Ureter (tissue), 1 donor: ENCODE results near the gene MZT2B. TPM values are rescaled to one million over a fixed set of nuclear protein-coding genes. Genes with fewer than 3 reads are reported as not detected.
"Not testable (repeated sequence)": the region's sequence is repeated elsewhere in the genome, so short reads cannot be mapped to it uniquely, and the experiment has no call there.

Source experiments
- DNase-seq: peaks from one replicate; pipeline ENCODE4 v3.0.0-alpha.2; 2020; ENCODE audit warnings: low spot score
- total RNA-seq: library from RNA; stranded (reverse); gene quantifications from one replicate; pipeline ENCODE4 v1.2.4, GENCODE V29; 2023
- donor health status: DM: yes; HTN: yes; CAD: no.

Gene MZT2B
- total RNA-seq, 1 donor from 2014 or later = 165 TPM

DNA sequence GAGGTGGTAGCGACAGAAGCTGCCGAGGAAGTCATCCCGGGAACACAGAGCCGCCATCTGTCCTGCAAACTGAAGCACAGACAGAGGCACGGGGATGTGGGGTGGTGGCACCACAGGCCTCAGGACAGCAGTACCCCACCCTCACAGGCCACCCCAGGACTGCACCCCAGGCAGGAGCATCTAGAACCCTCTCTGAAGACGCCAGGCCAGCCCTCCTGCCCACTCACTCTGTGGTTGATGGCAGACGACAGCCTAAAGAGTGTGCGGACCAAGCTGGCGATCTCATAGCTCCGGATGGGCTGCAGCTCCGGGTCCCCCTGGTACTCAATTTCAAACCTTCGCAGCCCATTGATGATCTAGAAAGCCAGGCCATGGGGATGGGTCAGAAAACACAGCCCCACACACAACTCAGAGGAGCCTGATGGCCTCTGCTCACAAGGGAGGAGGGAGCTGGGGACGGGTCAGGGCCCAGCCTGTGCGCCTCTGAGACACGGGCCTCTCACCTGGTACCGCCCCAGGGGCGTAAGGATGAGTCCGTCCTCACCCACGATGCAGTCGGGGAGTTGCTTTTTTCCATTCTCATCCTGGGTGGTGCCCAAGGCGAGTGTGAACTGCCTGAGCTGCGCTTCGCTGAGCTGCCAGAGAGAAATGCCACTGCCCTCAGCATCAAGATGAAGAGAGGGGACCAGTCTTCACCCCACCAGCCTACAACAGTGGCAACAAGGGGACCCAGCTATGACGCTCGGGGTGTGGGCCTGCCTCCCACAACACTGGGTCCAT, 29.1 kb upstream of the MZT2B start:
- DNase-seq = no peak

DNA sequence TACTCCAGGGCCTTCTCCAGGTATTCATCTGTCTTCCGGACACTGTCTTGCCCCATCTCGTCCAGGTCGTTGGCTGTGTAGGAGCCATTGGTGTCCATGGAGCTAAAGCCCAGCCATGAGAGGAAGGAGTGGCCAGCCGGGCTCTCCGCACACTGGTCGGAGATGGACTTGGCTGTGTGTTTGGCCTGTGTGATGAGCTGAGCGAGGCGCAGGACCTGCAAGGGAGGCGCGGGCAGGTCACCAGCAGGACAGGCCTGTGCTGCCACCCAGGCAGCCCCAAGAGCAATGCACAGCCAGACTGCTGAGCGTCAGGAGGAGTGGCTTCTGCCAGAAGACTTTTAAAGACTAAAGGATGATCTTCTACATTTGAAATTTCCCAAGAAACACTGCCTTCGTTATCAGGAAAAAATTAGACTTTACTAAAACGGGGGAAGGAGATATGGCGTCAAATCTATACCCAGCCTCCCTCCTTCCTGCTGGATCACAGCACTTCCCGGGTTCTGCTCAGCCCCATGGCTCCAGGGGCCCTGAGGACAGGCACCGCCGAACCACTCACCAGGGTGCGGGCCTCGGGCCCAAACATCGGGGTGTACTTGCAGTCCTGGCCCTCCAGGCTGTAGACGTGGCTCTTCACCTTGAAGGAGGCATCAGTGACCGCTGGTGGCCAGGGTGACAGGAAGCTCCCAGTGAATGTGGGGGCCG, 28.2 kb upstream of the MZT2B start:
- not testable (repeated sequence) for DNase-seq

DNA sequence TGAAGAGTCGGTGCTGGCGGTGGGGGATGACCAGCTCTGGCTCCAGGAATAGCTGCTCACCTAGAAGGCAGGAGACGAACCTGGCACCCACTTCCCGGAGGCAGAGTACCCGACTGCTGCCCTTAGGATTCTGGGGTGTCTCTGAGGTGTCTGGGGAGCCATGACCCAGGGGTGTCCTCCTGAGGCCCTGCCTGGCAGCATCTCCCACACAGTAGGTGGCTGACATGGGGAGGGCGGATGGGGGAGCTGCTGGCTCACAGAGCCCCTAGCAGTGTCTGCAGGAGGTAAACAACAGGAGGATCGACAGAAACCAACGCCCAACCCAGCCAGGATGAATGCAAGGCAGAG, 27.7 kb upstream of the MZT2B start:
- not testable (repeated sequence) for DNase-seq

DNA sequence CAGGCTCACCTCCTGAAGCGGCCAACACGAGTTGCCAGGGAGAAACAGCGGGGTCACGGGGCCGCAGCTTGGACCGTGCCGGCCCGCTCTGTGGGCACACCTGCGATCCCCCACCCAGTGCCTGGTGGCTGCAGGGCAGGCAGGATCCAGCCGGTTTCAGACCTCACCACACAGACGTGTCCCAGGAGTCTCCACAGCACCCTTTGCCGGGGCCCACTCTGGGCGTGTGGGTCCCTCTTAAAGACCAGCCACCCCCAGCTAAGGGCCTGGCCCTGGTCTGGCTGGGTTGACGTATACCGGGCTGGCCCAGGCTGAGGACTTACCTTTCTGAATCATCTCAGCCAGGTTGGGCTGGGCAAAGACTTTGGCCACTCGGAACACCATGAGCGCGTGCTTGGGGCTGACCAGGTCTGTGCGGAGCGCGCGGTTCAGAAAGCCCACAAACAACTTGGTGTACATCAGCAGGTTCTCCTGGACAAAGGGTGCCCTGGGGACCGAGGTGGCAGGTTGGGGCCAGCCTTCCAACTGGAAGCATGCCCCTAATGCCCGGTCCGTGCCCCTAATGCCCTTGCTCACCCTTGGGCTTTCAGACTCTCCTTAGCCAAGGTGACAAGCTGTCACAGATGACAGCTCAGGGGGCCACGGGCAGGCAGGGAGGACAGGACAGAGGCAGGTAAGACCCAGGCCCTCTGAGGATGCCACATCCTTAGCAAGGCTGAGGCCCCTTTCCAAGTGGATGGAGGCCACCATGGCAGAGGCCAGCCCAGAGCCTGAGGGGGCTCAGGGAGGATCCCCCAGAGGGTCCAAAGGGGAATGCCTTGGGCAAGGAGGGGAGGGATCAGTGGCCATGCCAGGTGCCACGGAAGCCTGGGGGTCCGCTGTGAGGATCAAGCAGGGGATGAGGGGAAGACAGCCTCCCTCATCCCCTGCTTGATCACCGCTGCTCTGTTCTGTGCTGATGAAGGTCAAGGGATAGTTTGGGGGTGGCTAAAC, 27.0 kb upstream of the MZT2B start:
- DNase-seq = no peak

DNA sequence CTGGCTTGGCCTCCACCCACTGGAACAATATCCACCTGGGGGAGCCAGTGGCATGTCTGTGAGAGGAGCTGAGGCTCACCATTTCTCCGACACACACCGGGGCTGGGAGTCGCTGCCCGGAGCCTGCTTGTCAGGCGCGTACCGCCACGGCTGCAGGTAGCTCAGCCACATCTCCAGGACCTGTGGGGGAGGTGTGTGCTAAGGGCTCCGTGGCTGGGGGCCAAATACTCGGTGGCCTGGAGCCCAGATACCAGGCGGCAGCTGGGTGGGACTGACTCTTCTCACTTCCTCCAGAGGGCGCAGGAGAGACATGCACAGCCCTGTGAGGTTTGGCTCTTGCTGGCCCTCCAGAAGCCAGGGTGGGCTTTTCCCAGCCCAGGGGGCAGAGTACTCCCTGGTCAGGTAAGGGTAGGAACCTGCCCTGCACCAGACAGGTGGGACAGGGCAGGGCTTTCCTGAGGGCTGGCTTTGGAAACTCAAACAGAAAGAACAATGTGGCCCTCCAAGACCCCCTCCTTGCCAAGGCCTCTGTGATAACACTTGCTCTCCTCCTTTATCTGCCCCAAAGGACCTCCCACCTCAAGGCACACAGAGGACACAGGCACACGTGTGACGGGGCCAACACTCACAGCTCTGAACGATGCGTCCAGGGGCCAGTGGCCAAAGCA, 26.0 kb upstream of the MZT2B start:
- peak; percentile 51 for DNase-seq

DNA sequence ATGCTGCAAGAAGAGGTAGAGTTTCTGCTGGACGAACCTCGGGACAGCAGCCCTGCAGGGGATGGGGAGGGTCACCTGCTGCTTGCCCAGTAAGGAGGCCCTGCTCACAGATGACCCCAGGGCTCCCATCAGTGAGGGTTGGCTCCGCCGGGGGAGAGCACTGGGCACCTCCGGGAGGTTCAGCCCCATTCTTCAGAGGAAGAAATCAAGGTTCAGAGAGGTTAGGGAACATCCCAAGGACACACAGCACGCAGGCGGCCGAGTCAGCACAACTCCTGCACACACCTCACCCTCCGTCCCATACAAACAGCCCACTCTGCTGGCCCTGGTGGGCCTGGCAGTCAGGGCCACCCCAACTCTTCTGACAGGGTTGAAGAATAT, 25.4 kb upstream of the MZT2B start:
- DNase-seq = no peak

DNA sequence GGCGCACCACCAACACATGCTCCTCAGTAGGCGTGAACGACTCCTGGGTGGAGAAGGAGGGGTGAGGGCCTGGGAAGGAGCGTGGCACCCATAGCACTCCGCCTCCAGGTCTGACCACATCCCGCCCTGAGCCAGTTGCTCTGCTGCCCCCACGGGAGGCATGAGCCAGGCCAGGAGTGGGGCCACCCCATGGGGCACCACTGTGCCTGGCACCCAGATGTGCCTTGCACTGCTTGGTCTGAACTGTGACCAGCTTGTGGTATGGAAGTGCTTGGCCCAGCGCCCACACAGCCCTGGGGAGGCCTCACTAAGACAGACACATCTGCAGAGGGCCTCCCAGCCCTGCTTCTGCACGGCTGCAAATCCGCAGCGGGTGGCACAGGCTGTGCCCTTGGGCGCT, 24.7 kb upstream of the MZT2B start:
- DNase-seq = not testable (repeated sequence)

DNA sequence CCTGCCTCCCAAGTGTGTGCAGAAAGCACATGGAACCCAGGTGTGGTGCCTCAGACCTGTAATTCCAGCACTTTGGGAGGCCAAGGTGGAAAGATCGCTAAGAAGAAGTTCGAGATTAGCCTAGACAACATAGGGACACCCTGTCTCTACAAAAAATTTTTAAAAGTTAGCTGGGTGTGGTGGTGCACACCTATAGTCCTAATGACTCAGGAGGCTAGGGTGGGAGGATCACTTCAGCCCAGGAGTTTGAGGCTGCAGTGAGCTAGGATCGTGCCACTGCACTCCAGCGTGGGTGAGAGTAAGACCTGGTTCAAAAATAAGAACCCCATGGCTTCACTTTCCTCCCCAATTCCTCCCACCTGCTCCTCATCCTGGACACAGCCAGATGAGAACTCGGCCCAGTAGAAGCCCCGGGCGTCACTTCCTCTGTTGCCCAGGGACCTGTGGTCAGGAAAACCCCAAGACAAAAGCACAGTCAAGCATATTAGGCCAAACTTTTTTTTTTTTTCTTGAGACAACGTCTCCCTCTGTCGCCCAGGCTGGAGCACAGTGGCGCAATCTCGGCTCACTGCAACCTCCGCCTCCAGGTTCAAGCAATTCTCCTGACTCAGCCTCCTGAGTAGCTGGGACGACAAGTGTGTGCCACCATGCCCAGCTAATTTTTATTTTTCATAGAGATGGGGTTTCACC, 24.1 kb upstream of the MZT2B start:
- not testable (repeated sequence) for DNase-seq

DNA sequence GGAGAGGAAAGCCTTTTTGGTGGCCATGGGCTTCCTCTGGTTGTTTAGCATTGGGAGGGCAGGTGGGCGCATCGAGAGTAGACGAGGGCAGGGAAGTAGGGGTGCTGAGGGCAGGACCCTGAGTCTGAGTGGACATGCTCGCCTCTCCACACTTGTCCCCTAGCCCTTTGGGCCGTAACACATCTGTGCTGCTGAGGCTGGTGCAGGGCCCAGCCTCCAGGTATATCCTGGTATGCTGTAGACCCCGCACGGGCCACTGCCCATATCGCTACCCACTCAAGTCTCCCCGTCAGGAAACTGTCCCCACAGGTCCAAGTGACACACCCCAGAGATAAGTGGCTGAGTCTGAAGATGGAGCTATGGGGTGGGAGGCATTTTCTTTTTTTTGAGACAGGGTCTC, 23.4 kb upstream of the MZT2B start:
- DNase-seq = no peak

DNA sequence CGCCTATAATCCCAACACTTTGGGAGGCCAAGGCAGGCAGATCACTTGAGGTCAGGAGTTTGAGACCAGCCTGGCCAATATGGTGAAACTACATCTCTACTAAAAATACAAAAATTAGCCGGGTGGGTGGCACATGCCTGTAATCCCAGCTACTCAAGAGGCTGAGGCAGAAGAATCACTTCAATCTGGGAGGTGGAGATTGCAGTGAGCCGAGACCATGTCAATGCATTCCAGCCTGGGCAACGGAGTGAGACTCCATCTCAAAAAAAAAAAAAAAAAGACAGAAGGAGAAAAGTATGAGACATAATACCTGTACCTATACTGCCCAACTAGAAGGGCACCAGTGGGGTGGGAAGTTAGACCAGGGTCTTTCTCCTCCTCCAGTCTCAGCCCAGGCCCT, 22.7 kb upstream of the MZT2B start:
- not testable (repeated sequence) for DNase-seq

DNA sequence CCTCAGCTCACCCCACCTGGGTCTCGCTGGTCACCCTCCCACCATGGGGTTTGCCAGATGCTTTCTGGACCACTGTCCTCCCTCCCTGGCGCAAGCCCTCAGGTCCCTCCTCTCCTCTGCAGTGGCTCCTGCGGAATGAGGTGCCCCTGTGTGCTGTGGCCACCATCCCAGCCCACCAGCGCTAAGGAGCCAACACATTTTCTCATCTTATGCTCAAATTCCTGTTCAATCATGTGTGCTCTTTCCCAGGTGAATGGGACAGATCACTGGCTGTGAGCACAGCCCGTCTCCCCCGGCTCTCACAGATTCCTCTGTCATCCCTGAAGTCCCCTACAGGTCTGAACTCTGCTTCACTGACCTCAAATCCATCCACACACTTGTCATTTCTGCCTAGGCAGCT, 21.9 kb upstream of the MZT2B start:
- no peak for DNase-seq

DNA sequence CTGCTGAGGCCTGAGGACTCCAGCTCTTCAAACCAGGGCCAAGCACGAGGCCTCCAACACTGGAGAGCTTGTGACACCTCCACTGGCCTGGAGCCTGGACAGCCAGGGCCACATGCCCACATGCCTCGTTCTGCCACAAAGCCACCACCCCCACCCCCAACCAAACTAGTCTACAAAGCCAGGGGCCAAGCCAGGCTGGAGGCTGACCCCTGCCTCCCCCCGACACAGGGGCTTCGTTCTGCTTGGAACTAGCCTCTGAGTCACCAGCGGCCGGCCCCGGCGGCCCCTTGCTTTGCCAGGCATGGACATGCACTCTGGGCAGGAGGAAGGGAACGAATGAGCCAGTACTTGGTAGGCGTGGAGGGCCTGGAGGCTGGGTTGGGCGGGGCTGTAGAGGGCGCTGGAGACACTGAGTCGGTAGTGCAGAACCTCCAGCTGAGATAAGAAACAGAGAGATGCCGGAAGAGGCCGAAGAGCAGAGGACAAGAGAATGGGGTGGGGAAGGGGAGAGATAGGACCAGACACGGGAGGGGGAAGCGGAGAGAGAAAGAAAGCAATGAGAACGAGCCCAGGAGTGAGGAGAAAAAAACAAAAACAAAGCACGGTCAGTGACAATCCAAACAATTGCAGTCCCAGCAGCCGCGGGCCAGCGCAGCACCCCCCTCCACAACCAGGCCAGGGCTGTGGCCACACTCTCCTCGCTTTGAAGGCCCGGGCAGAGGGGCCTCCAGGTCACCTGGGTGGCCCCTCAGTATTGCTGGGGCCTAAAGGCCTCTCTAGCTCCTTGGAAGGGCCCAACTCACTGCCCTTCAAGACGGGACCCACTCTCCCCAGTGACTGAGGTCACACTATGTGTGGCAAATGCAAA, 21.0 kb upstream of the MZT2B start:
- DNase-seq = not testable (repeated sequence)

DNA sequence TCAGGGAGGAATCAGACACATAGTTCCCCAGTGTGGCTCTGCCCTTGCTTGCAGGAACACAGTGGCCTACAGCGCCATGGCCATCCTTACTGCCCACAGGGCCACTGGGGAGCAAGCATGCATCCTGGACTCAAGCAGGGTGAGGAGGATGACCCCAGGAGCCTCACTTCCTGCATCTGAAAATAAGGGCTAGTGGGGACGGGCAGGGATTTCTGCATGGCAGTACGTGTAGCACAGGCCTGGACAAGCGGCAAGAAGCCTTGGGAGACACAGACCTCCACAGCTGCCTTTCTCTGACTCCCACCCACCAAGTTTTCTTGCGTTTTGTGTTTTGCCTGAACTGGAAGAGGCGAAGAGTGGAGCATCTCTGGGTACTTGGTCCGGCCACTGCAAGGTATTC, 19.6 kb upstream of the MZT2B start:
- DNase-seq = not testable (repeated sequence)

DNA sequence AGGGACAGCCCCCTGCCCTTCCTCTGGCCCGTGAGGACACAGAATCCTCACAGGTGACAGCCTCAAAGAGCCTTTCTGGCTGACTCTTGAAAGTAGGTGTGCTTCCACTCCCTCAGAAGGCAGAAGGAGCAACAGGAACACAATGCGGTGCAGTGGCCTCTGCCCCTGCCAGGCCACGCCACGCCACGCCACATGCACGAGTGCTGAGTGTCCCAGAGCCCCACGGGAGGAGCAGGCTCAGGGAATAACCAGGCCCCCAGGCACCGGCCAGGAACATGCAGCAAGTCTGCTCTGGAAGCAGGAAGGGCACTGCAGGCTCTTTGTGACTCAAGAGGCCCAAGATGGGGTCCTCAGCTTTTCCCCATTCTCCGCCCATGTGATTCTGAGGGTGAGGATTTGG, 19.1 kb upstream of the MZT2B start:
- no peak for DNase-seq

DNA sequence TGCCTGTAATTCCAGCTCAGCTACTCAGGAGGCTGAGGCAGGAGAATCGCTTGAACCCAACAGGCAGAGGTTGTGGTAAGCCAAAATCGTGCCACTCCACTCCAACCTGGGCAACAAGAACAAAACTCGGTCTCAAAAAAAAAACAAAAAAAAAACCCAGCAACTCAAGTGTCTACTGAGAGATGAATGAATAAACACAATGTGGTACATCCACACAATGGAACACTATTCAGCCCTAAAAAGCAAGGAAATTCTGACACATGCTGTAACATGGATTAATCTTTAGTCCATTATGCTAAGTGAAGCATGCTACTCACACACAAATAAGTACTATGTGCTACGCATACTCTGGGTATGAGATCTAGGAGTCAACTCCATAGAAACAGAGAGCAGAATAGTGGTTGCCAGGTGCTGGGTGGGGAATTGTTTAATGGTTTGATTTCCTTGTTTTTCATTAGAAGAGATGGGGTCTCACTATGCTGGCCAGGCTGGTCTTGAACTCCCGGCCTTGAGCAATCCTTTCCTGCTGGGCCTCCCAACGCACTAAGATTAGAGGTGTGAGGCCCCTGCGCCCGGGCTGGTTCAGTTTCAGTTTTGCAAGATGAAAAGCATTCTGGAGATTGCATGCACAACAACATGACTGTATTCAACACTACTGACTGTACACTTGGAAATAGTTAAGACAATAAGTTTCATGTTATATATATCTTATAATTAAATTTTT, 16.6 kb upstream of the MZT2B start:
- no peak for DNase-seq

DNA sequence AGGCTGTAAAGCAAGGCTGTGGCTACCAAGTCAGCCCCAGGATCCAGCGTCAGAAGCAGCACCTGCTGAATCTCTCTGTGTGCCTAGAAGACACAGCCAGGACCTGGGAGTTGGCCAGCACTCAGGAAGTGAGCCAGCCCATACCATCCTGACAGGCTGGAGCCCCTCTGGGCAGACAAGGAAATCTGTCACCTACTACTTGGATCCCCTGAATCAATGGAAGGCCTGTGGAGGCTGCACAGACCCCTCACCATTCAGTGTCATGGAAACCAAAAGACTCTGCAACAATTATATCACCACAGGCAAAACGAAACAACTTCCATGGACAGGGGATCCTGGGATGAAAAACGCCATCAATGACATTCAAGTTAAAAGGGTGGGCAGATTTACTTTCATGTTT, 15.5 kb upstream of the MZT2B start:
- not testable (repeated sequence) for DNase-seq

DNA sequence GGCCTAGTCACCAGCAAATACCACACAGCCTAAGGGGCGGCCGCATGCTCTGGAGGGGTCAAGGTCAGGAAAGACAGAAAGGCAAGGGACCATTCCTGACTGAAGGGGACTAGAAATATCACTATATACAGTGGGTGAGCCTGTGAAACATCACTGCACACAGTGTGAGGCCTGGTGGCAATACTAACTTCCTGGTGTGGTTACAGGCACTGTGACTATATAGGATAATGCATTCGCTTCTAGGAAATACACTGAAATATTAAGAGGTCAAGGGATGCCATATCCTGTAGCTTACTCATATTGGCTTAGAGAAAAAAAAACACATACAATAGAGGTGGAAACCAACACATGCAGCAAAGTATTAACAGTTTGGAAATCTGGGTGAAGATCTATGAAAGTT, 12.9 kb upstream of the MZT2B start:
- not testable (repeated sequence) for DNase-seq

DNA sequence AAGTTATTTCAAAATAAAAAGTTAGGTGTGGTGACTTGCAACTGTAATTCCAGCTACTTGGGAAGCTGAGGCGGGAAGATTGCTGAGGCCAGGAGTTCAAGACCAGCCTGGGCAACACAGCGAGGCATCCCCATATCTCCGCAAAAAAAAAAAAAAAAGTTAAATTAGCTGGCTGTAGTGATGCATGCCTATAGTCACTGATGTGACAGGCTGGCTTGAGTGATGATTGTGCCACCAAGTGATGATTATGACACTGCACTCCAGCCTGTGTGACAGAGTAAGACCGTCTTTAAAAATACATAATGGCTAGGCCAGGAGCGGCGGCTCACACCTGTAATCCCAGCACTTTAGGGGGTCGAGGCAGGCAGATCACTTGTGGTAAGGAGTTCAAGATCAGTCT, 12.2 kb upstream of the MZT2B start:
- DNase-seq = no peak

DNA sequence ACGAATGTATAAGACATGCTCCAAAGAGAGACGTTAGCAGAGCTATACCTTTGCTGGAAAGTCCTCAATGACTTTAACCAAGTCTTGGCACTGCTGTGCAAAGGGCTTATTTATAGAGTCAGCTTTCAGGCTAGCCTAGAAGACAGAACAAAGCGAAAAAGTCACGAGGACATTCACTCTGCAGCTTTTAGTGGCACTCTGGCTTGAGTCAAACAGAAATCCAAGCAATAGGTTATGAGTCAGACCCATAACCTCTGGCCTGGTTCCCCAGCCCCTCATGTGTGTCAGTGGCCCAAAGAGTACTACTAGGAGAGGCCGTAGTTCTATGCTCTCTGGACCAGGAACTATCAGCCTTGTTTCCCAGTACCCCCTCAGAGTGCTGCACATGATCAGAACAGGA, 7.2 kb upstream of the MZT2B start:
- DNase-seq = not testable (repeated sequence)
